DND-41 (cell line): ENCODE data around the gene TSPAN10.
A peak's percentile ranks its signal among the peaks of the same experiment; 100 is the strongest.

ENCODE experiments used
- ATAC-seq: fragments of 200-7000 bp; cut with Tn5 transposase; 3 replicates; pipeline ENCODE4 v1.9.1; 2021; ENCODE audit warnings: low read depth; ENCODE audit not compliant: insufficient read depth
- DNase-seq: peaks from one replicate; pipeline ENCODE4 v3.0.0-alpha.2; 2020
- H2AFZ ChIP-seq: 2 replicates; pipeline ENCODE4 v1.6.0; 2012; ENCODE audit warnings: low read depth, low read length
- H3K27ac ChIP-seq: 2 replicates; pipeline ENCODE4 v1.5.1; 2012; ENCODE audit warnings: low read length, inconsistent platforms
- H3K27me3 ChIP-seq: fragments of 200-600 bp; sonication (generic); 2 replicates; pipeline ENCODE4 v1.6.0; 2012; ENCODE audit warnings: low read length, mild to moderate bottlenecking, inconsistent platforms; ENCODE audit not compliant: insufficient read depth, poor library complexity
- H3K36me3 ChIP-seq: 2 replicates; pipeline ENCODE4 v1.5.1; 2012; ENCODE audit warnings: low read length, inconsistent platforms; ENCODE audit not compliant: insufficient read depth
- H3K4me1 ChIP-seq: 2 replicates; pipeline ENCODE4 v1.5.1; 2012; ENCODE audit warnings: mild to moderate bottlenecking, low read length; ENCODE audit not compliant: insufficient read depth
- H3K4me2 ChIP-seq: 2 replicates; pipeline ENCODE4 v1.6.0; 2012; ENCODE audit warnings: mild to moderate bottlenecking, moderate library complexity, low read length, inconsistent platforms; ENCODE audit not compliant: insufficient read depth
- H3K4me3 ChIP-seq, 2 experiments: fragments of 200-600 bp in 1 of 2; shearing (Covaris generic) in 1 of 2; 2 replicates each; pipeline ENCODE4 v1.5.1; 2012 to 2016; ENCODE audit warnings: inconsistent platforms in 2 of 2, low read length in 2 of 2, mild to moderate bottlenecking in 2 of 2, low read depth in 1 of 2, moderate library complexity in 1 of 2
- H3K79me2 ChIP-seq: 2 replicates; pipeline ENCODE4 v1.6.0; 2012; ENCODE audit warnings: low read length, inconsistent platforms; ENCODE audit not compliant: insufficient read depth
- H3K9ac ChIP-seq: 2 replicates; pipeline ENCODE4 v1.6.0; 2012; ENCODE audit warnings: low read depth, mild to moderate bottlenecking, inconsistent platforms, low read length, moderate library complexity
- H3K9me3 ChIP-seq: 2 replicates; pipeline ENCODE4 v1.5.1; 2012; ENCODE audit warnings: low read length, moderate library complexity, mild to moderate bottlenecking, inconsistent platforms; ENCODE audit not compliant: insufficient read depth, severe bottlenecking
- H4K20me1 ChIP-seq: 2 replicates; pipeline ENCODE4 v1.6.0; 2012; ENCODE audit warnings: low read length; ENCODE audit not compliant: insufficient read depth
- EZH2 ChIP-seq: IDR thresholded peaks from 3 replicates; pipeline ENCODE4 v1.6.1; 2012; ENCODE audit warnings: borderline replicate concordance, low read depth, mild to moderate bottlenecking, moderate library complexity, low read length, inconsistent platforms; ENCODE audit not compliant: severe bottlenecking
- TF ChIP-seq, protein P1 (sequence below): IDR thresholded peaks from 2 replicates; pipeline ENCODE4 v1.5.1; 2012; ENCODE audit warnings: borderline replicate concordance, low read length, moderate library complexity, mild to moderate bottlenecking; ENCODE audit not compliant: poor library complexity, severe bottlenecking; ENCODE audit errors: extremely low read depth

TSPAN10 gene

DNA sequence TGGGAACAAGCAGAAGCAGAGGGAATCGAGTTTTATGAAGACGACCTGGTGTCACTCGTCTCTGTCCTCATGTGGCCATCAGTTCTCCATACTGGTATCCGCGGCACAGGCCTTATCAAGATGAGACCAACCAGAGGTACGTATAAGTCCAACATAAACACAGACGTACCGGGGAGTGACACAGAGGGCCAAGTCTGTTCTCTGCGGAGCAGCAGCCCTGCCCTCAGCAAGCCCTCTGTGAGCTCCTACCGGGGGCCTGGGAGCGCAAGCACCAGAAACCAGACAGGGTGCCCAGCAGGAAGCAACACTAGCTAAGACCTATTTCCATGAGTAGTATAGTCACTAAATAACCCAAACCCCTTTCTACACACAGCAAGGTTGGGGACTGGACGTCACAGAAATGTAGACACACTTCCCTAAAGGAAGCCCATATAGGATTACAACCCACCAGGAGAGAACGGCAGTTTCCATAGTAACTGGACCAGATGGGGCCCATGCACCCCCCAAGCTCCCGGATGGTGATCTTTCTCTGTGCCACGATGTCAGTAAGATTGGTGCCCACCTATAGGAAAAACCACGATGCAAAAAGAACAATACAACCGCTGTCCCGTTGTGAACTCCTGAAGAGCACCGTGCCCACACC is 45.7 kb downstream of the TSPAN10 start:
- peaks cover 41% of the 10 kb centered on the region for H4K20me1 ChIP-seq
- H3K27me3 ChIP-seq = no peaks in the 10 kb centered on the region
- H3K4me1 ChIP-seq = peaks cover 46% of the 10 kb centered on the region
- peak overlapping the region; percentile 83 to 95 for H3K4me3 ChIP-seq
- TF ChIP-seq, protein P1, sequence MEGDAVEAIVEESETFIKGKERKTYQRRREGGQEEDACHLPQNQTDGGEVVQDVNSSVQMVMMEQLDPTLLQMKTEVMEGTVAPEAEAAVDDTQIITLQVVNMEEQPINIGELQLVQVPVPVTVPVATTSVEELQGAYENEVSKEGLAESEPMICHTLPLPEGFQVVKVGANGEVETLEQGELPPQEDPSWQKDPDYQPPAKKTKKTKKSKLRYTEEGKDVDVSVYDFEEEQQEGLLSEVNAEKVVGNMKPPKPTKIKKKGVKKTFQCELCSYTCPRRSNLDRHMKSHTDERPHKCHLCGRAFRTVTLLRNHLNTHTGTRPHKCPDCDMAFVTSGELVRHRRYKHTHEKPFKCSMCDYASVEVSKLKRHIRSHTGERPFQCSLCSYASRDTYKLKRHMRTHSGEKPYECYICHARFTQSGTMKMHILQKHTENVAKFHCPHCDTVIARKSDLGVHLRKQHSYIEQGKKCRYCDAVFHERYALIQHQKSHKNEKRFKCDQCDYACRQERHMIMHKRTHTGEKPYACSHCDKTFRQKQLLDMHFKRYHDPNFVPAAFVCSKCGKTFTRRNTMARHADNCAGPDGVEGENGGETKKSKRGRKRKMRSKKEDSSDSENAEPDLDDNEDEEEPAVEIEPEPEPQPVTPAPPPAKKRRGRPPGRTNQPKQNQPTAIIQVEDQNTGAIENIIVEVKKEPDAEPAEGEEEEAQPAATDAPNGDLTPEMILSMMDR = no peak
- no peak for TF ChIP-seq EZH2
- H3K9ac ChIP-seq = peak overlapping the region; percentile 97
- DNase-seq (no peak), ATAC-seq (no peak)
- peak overlapping the region; percentile 90 for H2AFZ ChIP-seq
- H3K36me3 ChIP-seq = peaks cover 49% of the 10 kb centered on the region
- H3K79me2 ChIP-seq = peaks cover 70% of the 10 kb centered on the region
- peak overlapping the region; percentile 86 for H3K27ac ChIP-seq
- no peaks in the 10 kb centered on the region for H3K9me3 ChIP-seq
- peak overlapping the region; percentile 79 for H3K4me2 ChIP-seq

DNA sequence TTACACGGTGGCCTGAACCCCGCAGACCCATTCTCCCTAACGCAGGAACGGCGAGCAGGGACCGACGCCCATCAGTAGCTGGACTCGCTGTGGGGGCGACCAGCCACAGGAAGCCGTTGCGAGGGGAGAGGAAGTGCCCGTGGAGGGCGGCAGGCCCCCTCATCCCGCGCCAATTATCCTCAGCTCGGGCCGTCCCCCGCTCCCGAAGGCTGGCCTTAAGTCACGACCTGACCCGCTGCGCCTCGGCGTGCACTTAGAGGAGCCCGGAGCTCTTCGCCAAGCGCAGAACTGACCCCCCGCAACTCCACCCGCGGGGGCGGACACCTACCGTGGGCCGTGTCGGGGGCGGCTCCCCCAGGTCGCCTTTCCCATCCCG is 46.2 kb downstream of the TSPAN10 start:
- Histone ChIP-seq H3K36me3 (peaks cover 54% of the 10 kb centered on the region), H3K27ac (peak overlapping the region; percentile 86), H3K27me3 (no peaks in the 10 kb centered on the region), H4K20me1 (peaks cover 45% of the 10 kb centered on the region), H2AFZ (peak overlapping the region; percentile 90), H3K4me1 (peaks cover 46% of the 10 kb centered on the region), H3K9ac (peak overlapping the region; percentile 97), H3K9me3 (no peaks in the 10 kb centered on the region), H3K4me2 (peak overlapping the region; percentile 79), H3K4me3 (peak overlapping the region; percentile 83 to 95), H3K79me2 (peaks cover 74% of the 10 kb centered on the region)
- ATAC-seq = peak; percentile 13
- DNase-seq = no peak
- TF ChIP-seq, protein P1 = no peak
- no peak for TF ChIP-seq EZH2

DNA sequence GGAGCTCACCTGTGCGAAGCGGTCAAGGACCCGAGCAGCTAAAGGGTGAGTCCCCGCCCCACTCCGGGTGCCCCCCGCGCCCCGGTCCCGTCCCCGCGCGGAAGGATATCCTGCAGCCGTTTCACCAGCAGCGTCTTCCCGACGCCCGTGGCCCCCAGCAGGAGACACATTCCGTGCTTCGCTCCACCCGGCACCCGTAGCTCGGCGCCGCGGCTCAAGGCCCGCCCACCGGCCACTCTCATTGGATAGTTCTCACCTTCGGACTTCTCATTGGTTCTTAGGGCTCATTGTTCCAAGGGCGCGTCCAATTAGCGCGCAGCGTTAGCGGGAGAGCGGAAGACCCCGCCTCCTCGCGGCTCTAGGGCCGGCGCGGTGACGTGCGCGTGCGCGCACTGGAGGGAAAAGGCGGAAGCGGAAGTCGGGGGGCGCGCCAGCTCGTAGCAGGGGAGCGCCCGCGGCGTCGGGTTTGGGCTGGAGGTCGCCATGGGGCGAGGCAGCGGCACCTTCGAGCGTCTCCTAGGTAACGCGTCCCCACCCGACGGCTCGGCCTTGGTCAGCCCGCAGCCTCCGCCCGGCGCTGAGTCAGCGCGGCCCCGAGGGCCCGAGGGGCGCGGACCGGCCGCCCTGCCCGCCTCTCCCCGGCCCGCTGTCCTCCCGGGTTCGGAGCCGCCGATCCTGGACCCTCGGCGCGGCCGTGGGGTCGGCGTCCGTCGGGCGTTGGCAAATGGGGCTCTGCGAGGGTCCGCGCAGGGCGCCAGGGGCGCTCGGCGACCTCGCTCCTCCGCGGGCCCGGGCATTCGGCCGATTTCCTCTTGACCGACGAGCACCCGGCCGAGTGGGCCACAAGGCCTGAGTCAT is 46.8 kb downstream of the TSPAN10 start, which contains the start of the genes ARL16 and HGS:
TSS of gene ARL16 (minus strand) at position 214 of the 858 bp plus-strand sequence. CDS start at position 170, 44 bp downstream.
TSS of gene HGS (plus strand) at position 428 of the 858 bp plus-strand sequence. CDS start at position 484, 56 bp downstream.
- Histone ChIP-seq H3K36me3 (peaks cover 60% of the 10 kb centered on the region), H2AFZ (peak within 1 kb of the TSS; percentile 90), H3K4me1 (peaks cover 46% of the 10 kb centered on the region), H4K20me1 (peaks cover 51% of the 10 kb centered on the region), H3K9me3 (no peaks in the 10 kb centered on the region), H3K4me2 (peak within 1 kb of the TSS; percentile 88), H3K9ac (peak within 1 kb of the TSS; percentile 97), H3K4me3 (peak within 1 kb of the TSS; percentile 83 to 95), H3K27ac (peak within 1 kb of the TSS; percentile 86), H3K27me3 (no peaks in the 10 kb centered on the region), H3K79me2 (peaks cover 81% of the 10 kb centered on the region)
- no peak for TF ChIP-seq EZH2
- TF ChIP-seq, protein P1 = peak; percentile 10
- DNase-seq = peak; percentile 99
- peak; percentile 96 for ATAC-seq
